Measurements from ENCODE around the gene TRIP4.

DNA sequence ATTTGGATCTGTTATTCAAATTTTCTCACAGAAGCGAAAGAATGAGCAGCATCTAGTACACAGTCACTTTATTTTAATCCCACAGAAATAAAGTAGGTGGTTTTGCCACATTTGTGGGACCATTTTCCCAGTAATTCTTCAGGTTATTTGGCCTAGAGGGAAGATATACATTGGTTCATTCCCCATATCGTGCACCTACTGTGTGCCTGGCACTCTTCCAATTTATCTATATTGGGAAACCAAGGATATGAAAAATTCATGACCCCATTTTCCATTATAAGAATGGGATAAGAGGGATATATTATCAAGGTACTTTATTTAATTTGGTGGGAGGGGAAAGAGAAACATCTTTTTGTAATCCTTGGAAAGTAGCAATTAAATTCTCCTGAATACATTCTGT lies 35.1 kb downstream of the TRIP4 start:
- TF ChIP-seq, protein P1, sequence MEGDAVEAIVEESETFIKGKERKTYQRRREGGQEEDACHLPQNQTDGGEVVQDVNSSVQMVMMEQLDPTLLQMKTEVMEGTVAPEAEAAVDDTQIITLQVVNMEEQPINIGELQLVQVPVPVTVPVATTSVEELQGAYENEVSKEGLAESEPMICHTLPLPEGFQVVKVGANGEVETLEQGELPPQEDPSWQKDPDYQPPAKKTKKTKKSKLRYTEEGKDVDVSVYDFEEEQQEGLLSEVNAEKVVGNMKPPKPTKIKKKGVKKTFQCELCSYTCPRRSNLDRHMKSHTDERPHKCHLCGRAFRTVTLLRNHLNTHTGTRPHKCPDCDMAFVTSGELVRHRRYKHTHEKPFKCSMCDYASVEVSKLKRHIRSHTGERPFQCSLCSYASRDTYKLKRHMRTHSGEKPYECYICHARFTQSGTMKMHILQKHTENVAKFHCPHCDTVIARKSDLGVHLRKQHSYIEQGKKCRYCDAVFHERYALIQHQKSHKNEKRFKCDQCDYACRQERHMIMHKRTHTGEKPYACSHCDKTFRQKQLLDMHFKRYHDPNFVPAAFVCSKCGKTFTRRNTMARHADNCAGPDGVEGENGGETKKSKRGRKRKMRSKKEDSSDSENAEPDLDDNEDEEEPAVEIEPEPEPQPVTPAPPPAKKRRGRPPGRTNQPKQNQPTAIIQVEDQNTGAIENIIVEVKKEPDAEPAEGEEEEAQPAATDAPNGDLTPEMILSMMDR (IDR thresholded peaks at IDR 0.05) = no peak
- no peak for TF ChIP-seq POLR2A (IDR thresholded peaks at IDR 0.05)

Measured in adrenal gland (tissue), 5 donors.